Tibial nerve (tissue), 4 donors: ENCODE results near the gene TTC39B. TPM values are rescaled to one million over a fixed set of nuclear protein-coding genes. Genes with fewer than 3 reads are reported as not detected.

Experiments used
- DNase-seq, 2 donors: peaks; one replicate each; pipeline ENCODE4 v3.0.0-alpha.2; 2019; ENCODE audit warnings: low spot score in 2 of 2
- H3K27ac ChIP-seq, 4 donors: fragments of 200-600 bp; sonication (generic) in 3 of 4; one replicate each; pipeline ENCODE4 v1.5.1; 2017 to 2019; ENCODE audit warnings: mild to moderate bottlenecking in 1 of 4
- H3K27me3 ChIP-seq, 2 donors: fragments of 200-600 bp; sonication (generic) in 1 of 2; one replicate each; pipeline versions ENCODE4 v1.5.1 to v1.6.0; 2017 to 2019
- H3K36me3 ChIP-seq, 3 donors: fragments of 200-600 bp; sonication (generic); one replicate each; pipeline ENCODE4 v1.5.1; 2018 to 2019
- H3K4me1 ChIP-seq, 4 donors: fragments of 200-600 bp; sonication (generic) in 3 of 4; one replicate each; pipeline ENCODE4 v1.5.1; 2017 to 2019
- H3K4me3 ChIP-seq, 4 donors: fragments of 200-600 bp; sonication (generic) in 3 of 4; one replicate each; pipeline ENCODE4 v1.5.1; 2017 to 2019; ENCODE audit warnings: mild to moderate bottlenecking in 1 of 4, moderate library complexity in 1 of 4
- H3K9me3 ChIP-seq, 4 donors: fragments of 200-600 bp; sonication (generic) in 3 of 4; one replicate each; pipeline ENCODE4 v1.5.1; 2017 to 2019
- EP300 ChIP-seq, 2 donors: sonication (generic); formaldehyde crosslinking; IDR thresholded peaks; one replicate each; pipeline ENCODE4 v1.6.1; 2017; ENCODE audit warnings: antibody characterized with exemption in 2 of 2, mild to moderate bottlenecking in 1 of 2
- POLR2A ChIP-seq, 2 donors: fragments of 450-650 bp; IDR thresholded peaks; one replicate each; pipeline ENCODE4 v1.6.1; 2017; ENCODE audit warnings: antibody characterized with exemption in 2 of 2, mild to moderate bottlenecking in 2 of 2, moderate library complexity in 2 of 2
- WGBS, 2 donors: methylation state at CpG; one replicate each; pipeline ENCODE4 v1.1.5; 2018; 5-methylcytosine and 5-hydroxymethylcytosine counted together
- total RNA-seq, 4 donors: library from RNA; depleted of rRNA; stranded (reverse); fragments of >200 nt; gene quantifications; one replicate each; pipeline ENCODE4 v1.1.0, GENCODE V29; 2016
- TF ChIP-seq, protein P1 (sequence below), 5 experiments: fragments of 200-600 bp in 3 of 5; fragments of 450-650 bp in 2 of 5; sonication (generic) in 3 of 5; IDR thresholded peaks; one replicate each; pipeline ENCODE4 v1.5.1; 2016 to 2019; ENCODE audit warnings: antibody characterized with exemption in 5 of 5, mild to moderate bottlenecking in 3 of 5, moderate library complexity in 2 of 5

TTC39B gene
- total RNA-seq, 4 donors from 2014 or later: 5.4 to 8.8 (median 7.5) TPM

DNA sequence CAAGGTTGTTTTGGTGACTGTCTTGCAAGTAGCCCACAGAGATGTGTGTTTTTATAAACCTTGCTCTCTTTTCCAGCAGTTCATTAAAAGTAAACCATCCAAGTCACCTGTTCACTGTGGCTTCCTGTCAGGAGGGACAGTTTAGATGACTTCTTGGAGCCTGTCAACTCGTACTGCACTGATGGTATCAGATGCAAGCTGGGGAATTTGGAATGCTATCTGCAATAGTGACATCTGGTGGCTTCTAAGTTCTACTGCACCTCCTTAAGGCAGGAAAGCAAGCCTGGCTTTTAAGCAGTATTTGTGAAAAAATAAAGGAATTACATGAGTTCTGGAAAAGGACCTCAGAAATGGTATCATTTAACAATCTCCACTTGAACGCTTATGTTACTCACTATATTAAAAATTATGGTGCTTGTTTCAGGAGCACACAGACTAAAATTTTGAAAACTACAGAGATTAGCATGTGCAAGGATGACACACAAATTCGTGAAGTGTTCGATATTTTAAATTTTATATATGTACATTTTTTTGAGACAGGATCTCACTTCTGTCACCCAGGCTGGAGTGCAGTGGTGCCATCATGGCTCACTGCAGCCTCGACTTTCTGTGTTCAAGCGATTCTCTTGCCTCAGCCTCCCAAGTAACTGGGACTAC is 164.0 kb downstream of the TTC39B start:
- Histone ChIP-seq H3K27ac (no peak overlapping the region), H3K36me3 (no peaks in the 10 kb centered on the region), H3K27me3 (no peaks in the 10 kb centered on the region), H3K4me1 (no peaks in the 10 kb centered on the region), H3K9me3 (no peaks in the 10 kb centered on the region), H3K4me3 (no peak overlapping the region)
- 66 to 68% methylated on average over 6 of the region's 6 CpGs for WGBS, 2 donors
- no peak for DNase-seq
- TF ChIP-seq, protein P1, sequence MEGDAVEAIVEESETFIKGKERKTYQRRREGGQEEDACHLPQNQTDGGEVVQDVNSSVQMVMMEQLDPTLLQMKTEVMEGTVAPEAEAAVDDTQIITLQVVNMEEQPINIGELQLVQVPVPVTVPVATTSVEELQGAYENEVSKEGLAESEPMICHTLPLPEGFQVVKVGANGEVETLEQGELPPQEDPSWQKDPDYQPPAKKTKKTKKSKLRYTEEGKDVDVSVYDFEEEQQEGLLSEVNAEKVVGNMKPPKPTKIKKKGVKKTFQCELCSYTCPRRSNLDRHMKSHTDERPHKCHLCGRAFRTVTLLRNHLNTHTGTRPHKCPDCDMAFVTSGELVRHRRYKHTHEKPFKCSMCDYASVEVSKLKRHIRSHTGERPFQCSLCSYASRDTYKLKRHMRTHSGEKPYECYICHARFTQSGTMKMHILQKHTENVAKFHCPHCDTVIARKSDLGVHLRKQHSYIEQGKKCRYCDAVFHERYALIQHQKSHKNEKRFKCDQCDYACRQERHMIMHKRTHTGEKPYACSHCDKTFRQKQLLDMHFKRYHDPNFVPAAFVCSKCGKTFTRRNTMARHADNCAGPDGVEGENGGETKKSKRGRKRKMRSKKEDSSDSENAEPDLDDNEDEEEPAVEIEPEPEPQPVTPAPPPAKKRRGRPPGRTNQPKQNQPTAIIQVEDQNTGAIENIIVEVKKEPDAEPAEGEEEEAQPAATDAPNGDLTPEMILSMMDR (IDR thresholded peaks at IDR 0.05): peak; percentile 51 to 81 (median 78)
- no peak for TF ChIP-seq POLR2A (IDR thresholded peaks at IDR 0.05)
- TF ChIP-seq EP300 (IDR thresholded peaks at IDR 0.05): no peak

DNA sequence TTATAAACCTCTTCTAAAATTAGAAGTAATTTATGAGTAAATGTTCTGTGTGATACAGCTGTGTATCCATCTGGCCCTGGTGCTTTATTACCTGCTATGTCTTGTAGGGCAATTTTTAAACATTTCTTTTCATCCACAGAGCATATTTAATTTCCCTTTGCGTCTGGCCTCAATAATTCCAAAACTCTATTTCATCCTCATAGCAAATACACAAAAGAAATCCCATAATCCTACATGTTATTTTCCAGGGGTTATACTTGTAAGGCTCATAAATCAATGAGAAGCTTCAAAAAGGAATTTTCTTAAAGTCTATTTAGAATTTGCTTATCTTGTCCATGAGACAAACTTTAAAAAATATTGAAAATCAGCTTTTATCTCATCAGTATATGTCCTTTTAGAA is 167.0 kb downstream of the TTC39B start:
- TF ChIP-seq POLR2A (IDR thresholded peaks at IDR 0.05): no peak
- TF ChIP-seq, protein P1 (IDR thresholded peaks at IDR 0.05): no peak
- no peak for TF ChIP-seq EP300 (IDR thresholded peaks at IDR 0.05)
- Histone ChIP-seq H3K4me3 (no peak overlapping the region), H3K27ac (no peak overlapping the region), H3K27me3 (no peaks in the 10 kb centered on the region), H3K9me3 (no peaks in the 10 kb centered on the region), H3K36me3 (no peaks in the 10 kb centered on the region), H3K4me1 (peaks cover 0 to 5% (median 0%) of the 10 kb centered on the region in 4 donors)
- WGBS, 2 donors: 85 to 92% methylated on average over 1 of the region's 1 CpG
- no peak for DNase-seq

- no peaks in the 10 kb centered on the region for H3K9me3 ChIP-seq
- H3K36me3 ChIP-seq: no peaks in the 10 kb centered on the region
- peaks cover 0 to 7% (median 0%) of the 10 kb centered on the region in 4 donors for H3K4me1 ChIP-seq
- DNase-seq: no peak
- no peak overlapping the region for H3K27ac ChIP-seq
- H3K27me3 ChIP-seq: no peaks in the 10 kb centered on the region
- WGBS, 2 donors: 47 to 58% methylated on average over 13 of the region's 13 CpGs
- no peak overlapping the region for H3K4me3 ChIP-seq
- no peak for TF ChIP-seq EP300 (IDR thresholded peaks at IDR 0.05)
- no peak for TF ChIP-seq POLR2A (IDR thresholded peaks at IDR 0.05)
- TF ChIP-seq, protein P1 (IDR thresholded peaks at IDR 0.05): no peak
Observed at GRCh38 chr9:15139469-15139868, 167.5 kb downstream of the TTC39B start.

DNA sequence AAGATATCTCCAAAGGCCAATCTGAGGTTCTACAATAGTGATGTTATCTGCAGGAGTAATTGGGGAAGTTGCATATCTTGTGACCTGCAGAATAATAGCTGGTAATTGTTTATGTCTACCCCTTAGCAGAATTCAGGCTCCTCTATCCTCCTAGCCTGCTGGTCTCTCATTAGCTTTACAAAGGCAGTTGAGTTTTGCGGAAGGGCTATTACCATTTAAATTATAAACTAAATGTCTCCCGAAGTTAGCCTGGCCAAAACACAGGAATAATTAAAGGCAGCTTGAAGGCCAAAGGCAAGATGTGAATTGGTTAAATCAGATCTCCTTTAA is 168.7 kb downstream of the TTC39B start:
- Histone ChIP-seq H3K36me3 (no peaks in the 10 kb centered on the region), H3K4me3 (no peak overlapping the region), H3K27me3 (no peaks in the 10 kb centered on the region), H3K4me1 (peaks cover 0 to 7% (median 0%) of the 10 kb centered on the region in 4 donors), H3K9me3 (no peaks in the 10 kb centered on the region), H3K27ac (no peak overlapping the region)
- DNase-seq: no peak
- TF ChIP-seq, protein P1 (IDR thresholded peaks at IDR 0.05): no peak
- TF ChIP-seq POLR2A (IDR thresholded peaks at IDR 0.05): no peak
- TF ChIP-seq EP300 (IDR thresholded peaks at IDR 0.05): no peak
- WGBS, 2 donors: 75 to 78% methylated on average over 2 of the region's 2 CpGs

- no peak for DNase-seq
- H3K4me1 ChIP-seq: peaks cover 0 to 7% (median 0%) of the 10 kb centered on the region in 4 donors
- 90 to 92% methylated on average over 6 of the region's 6 CpGs for WGBS, 2 donors
- no peak for TF ChIP-seq EP300 (IDR thresholded peaks at IDR 0.05)
- no peak for TF ChIP-seq POLR2A (IDR thresholded peaks at IDR 0.05)
- TF ChIP-seq, protein P1 (IDR thresholded peaks at IDR 0.05): no peak
- no peak overlapping the region for H3K4me3 ChIP-seq
- H3K9me3 ChIP-seq: no peaks in the 10 kb centered on the region
- no peaks in the 10 kb centered on the region for H3K36me3 ChIP-seq
- no peaks in the 10 kb centered on the region for H3K27me3 ChIP-seq
- no peak overlapping the region for H3K27ac ChIP-seq
Observed at GRCh38 chr9:15137658-15138356, 169.2 kb downstream of the TTC39B start.
